ENCODE data around the gene B3GNT8.
"Not testable (repeated sequence)": the region's sequence is repeated elsewhere in the genome, so short reads cannot be mapped to it uniquely, and the experiment has no call there.

B3GNT8 gene, protein sequence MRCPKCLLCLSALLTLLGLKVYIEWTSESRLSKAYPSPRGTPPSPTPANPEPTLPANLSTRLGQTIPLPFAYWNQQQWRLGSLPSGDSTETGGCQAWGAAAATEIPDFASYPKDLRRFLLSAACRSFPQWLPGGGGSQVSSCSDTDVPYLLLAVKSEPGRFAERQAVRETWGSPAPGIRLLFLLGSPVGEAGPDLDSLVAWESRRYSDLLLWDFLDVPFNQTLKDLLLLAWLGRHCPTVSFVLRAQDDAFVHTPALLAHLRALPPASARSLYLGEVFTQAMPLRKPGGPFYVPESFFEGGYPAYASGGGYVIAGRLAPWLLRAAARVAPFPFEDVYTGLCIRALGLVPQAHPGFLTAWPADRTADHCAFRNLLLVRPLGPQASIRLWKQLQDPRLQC

DNA sequence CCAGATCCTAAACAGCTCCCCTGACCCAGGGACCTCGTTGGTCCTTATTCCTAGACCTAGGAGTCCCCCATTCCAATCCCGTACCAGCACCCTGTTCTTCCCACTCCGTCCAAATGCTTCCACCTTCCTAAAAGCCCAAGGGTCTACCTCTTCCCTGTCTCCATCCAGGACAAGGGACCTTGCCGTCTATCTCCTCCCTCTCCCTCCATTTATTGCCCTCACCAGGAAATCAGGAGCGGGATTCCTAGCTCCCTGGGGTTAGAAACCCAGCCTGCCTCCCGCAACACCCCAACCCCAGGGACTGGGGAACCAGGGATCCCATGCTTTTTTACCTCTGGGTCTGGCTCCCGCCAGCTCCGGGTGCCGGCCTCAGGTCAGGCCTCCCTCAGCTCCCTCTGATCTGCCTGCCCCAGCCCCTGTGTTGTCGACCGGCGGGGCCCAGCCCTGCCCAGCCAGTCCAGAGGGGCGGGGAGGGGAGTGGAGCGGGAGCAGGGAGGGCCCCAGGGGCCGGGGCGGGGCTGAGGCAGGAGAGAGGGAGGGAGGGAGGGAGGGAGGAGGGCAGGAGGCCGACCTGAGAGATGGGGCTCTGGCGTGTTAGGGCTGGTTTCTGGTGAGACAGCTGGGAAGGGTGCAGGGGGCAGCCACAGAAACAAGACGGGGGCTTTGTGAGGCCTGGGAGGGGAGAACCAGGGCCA lies at the start of gene B3GNT8:
Gene B3GNT8, minus strand, starts transcription at position 423 of the 695 bp plus-strand sequence. CDS start 596 bp downstream, outside the sequence.
- DNase-seq (ENCODE audit: insufficient read length, low spot score): no peak
- no peak for TF ChIP-seq CTCF (IDR thresholded peaks at IDR 0.05; ENCODE audit: insufficient read depth, missing control alignments)
- no peak for FAIRE-seq

DNA sequence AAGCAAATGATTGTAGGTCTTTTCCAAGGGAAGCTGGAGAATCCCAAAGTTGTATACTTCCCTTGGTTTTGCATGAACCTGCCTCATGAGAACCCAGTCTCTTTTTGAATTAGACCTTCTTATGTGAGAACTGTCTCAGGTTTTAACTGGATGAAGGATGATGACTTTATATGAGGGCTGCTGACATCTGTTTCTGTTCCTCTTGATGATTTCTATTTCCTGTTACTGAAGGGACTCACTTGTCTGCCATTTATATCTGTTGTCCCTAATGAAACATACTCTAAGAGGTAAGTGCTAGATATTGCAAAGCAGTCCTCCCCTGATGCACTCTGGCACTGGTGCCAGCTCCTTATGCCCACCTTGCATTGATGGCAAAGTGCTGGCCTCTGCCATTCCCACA lies 49.4 kb upstream of the B3GNT8 start:
- DNase-seq (ENCODE audit: insufficient read length, low spot score) (no peak), FAIRE-seq (no peak)
- TF ChIP-seq CTCF (IDR thresholded peaks at IDR 0.05; ENCODE audit: insufficient read depth, missing control alignments): no peak

GRCh38 chr19:41463257-41464256 lies 36.4 kb upstream of the B3GNT8 start:
- FAIRE-seq; DNase-seq (ENCODE audit: insufficient read length, low spot score): not testable (repeated sequence)

DNA sequence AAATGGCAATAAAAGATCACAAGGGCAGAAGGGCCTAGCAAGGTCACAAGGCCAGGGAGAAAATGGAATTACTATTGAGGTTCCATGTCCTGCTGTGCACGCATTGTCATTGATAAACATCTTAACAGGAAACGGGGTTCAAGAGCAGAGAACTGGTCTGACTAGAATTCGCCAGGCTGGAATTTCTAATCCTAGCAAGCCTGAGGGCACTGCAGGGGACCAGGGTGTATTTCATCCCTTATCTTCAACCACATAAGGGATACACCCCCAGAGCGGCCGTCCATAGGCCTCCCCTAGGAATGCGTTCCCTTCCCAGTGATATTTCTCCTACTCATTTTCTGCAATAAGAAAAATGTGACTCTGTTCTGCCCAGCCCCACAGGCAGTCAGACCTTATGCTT lies 35.3 kb upstream of the B3GNT8 start:
- FAIRE-seq (no peak), DNase-seq (ENCODE audit: insufficient read length, low spot score) (no peak)
- no peak for TF ChIP-seq CTCF (IDR thresholded peaks at IDR 0.05; ENCODE audit: insufficient read depth, missing control alignments)

DNA sequence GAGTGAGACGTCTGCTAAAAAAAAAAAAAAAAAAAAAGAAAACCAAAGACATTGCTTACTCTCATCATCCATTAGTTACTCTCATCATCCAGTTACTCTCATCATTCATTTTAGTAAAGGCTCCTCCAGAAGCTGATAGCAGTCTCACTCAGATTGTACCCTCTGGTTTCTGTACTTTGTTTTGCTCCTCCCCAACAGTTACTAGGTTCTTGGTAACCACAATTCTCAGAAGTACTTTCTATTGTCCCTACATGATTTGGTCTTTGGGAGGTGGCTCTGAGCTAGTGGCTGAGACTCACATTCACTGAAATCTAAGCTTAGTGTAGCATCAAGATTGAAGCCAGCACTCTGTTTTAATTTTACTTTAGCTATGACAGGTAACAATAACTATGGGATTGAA lies 30.1 kb upstream of the B3GNT8 start:
- no peak for FAIRE-seq
- no peak for TF ChIP-seq CTCF (IDR thresholded peaks at IDR 0.05; ENCODE audit: insufficient read depth, missing control alignments)
- DNase-seq (ENCODE audit: insufficient read length, low spot score): no peak

DNA sequence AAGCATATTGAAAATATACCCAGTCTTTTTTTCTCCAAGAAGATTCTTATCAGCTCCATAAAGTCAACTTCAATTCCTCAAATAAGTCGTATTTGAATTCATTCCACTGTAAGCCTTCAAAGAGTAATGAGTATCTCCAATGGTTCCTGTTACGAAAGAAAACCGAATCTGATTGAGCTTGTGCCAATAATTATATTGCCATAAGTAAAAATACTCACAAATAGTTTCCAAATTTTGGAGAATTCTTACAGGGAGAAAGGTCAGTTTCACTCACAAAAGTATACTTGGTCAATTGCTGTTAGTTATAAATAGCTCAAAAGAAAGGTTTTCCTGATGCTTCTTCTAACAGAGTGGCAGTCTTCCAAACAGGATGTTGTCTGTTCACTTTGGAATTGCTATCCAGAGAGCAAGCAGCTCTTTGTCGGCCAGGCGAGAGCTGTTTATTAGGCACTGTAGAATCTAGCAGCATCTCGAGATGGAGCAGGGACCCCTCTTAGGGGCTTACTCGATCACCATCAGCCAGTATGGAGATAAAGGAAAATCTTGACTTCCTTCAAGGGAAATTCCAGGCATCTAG lies 29.3 kb upstream of the B3GNT8 start:
- FAIRE-seq (no peak), DNase-seq (ENCODE audit: insufficient read length, low spot score) (no peak)
- TF ChIP-seq CTCF (IDR thresholded peaks at IDR 0.05; ENCODE audit: insufficient read depth, missing control alignments): no peak

- no peak for FAIRE-seq
- DNase-seq (ENCODE audit: insufficient read length, low spot score): no peak
- TF ChIP-seq CTCF (IDR thresholded peaks at IDR 0.05; ENCODE audit: insufficient read depth, missing control alignments): no peak
Measured at GRCh38 chr19:41455936-41456335, 28.8 kb upstream of the B3GNT8 start.

All from D721Med (cell line).